Keratinocyte (primary cell): ENCODE data around the gene KRT31. TPM values are rescaled to one million over a fixed set of nuclear protein-coding genes. Genes with fewer than 3 reads are reported as not detected.

Experiments
- DNase-seq: peaks from one replicate; pipeline ENCODE4 v3.0.0-alpha.2; 2011; ENCODE audit warnings: low read depth, missing footprints, low spot score
- FAIRE-seq: peaks from 2 replicates; lab custom pipeline; 2011; peaks lifted over from hg19 to GRCh38; lab: Jason Lieb, UNC
- H2AFZ ChIP-seq: 2 replicates; pipeline ENCODE4 v1.6.0; 2012; ENCODE audit warnings: low read length, control low read depth, inconsistent platforms; ENCODE audit not compliant: control insufficient read depth
- H3K27ac ChIP-seq: 2 replicates; pipeline ENCODE4 v1.5.1; 2011; ENCODE audit warnings: low read length; ENCODE audit not compliant: control insufficient read depth, insufficient read depth
- H3K27me3 ChIP-seq: 3 replicates; pipeline ENCODE4 v1.6.0; 2011; ENCODE audit warnings: low read length; ENCODE audit not compliant: control insufficient read depth, insufficient read depth; ENCODE audit errors: extremely low read depth
- H3K36me3 ChIP-seq, 2 experiments: 2 replicates in 1 of 2; 3 replicates in 1 of 2; pipeline ENCODE4 v1.5.1; 2011; ENCODE audit warnings: low read length in 2 of 2, mild to moderate bottlenecking in 1 of 2; ENCODE audit not compliant: control insufficient read depth in 2 of 2, insufficient read depth in 2 of 2; ENCODE audit errors: extremely low read depth in 1 of 2
- H3K4me1 ChIP-seq: 3 replicates; pipeline ENCODE4 v1.5.1; 2011; ENCODE audit warnings: low read length; ENCODE audit not compliant: control insufficient read depth, insufficient read depth; ENCODE audit errors: extremely low read depth
- H3K4me2 ChIP-seq: 3 replicates; pipeline ENCODE4 v1.6.0; 2011; ENCODE audit warnings: low read depth, low read length; ENCODE audit not compliant: control insufficient read depth, insufficient read depth; ENCODE audit errors: extremely low read depth
- H3K4me3 ChIP-seq, 3 experiments: fragments of 200-600 bp in 1 of 3; sonication (generic) in 1 of 3; 2 replicates in 2 of 3; 3 replicates in 1 of 3; pipeline ENCODE4 v1.5.1; 2011 to 2016; ENCODE audit warnings: low read length in 3 of 3, mild to moderate bottlenecking in 3 of 3, control low read depth in 2 of 3, inconsistent platforms in 1 of 3, low read depth in 1 of 3, mixed read lengths in 1 of 3, mixed run types in 1 of 3, moderate library complexity in 1 of 3; ENCODE audit not compliant: control insufficient read depth in 2 of 3, insufficient read depth in 2 of 3; ENCODE audit errors: extremely low read depth in 1 of 3
- H3K79me2 ChIP-seq: 2 replicates; pipeline ENCODE4 v1.6.0; 2012; ENCODE audit warnings: low read length; ENCODE audit not compliant: control insufficient read depth, insufficient read depth
- H3K9ac ChIP-seq: 3 replicates; pipeline ENCODE4 v1.6.0; 2011; ENCODE audit warnings: low read length; ENCODE audit not compliant: control insufficient read depth, insufficient read depth; ENCODE audit errors: extremely low read depth
- H3K9me1 ChIP-seq: 3 replicates; pipeline ENCODE4 v1.6.0; 2011; ENCODE audit warnings: low read length; ENCODE audit not compliant: control insufficient read depth, insufficient read depth; ENCODE audit errors: extremely low read depth
- H3K9me3 ChIP-seq: 2 replicates; pipeline ENCODE4 v1.5.1; 2012; ENCODE audit warnings: low read depth, low read length; ENCODE audit not compliant: control insufficient read depth
- H4K20me1 ChIP-seq: 3 replicates; pipeline ENCODE4 v1.6.0; 2011; ENCODE audit warnings: low read length; ENCODE audit not compliant: control insufficient read depth, insufficient read depth; ENCODE audit errors: extremely low read depth
- EZH2 ChIP-seq: IDR thresholded peaks from one replicate; pipeline ENCODE4 v1.6.1; 2012; ENCODE audit warnings: inconsistent platforms, mild to moderate bottlenecking, low read length, moderate library complexity
- dilution Hi-C: fragments of 300-500 bp; cut with MboI; formaldehyde crosslinking; loops from one replicate; pipeline ENCODE4 v1.7.0; 2020; ENCODE audit warnings: low sequenced_read_pairs; ENCODE audit not compliant: extremely low pct_ligation_motif_present
- polyA plus RNA-seq, 5 experiments: library from polyadenylated mRNA; depleted of rRNA in 3 of 5; stranded (reverse) in 3 of 5; stranded (forward) in 1 of 5; unstranded in 1 of 5; fragments of >200 nt; gene quantifications; 1 replicate in 1 of 5; 2 replicates in 3 of 5; 3 replicates in 1 of 5; pipeline versions ENCODE4 v1.2.1 to v1.2.3, GENCODE V29; 2011 to 2012; ENCODE audit warnings: missing spikeins in 2 of 5, low read depth in 1 of 5, low replicate concordance in 1 of 5
- TF ChIP-seq, protein P1 (sequence below), 3 experiments: IDR thresholded peaks in 1 of 3; conservative IDR thresholded peaks in 1 of 3; optimal IDR thresholded peaks in 1 of 3; 2 replicates in 2 of 3; 3 replicates in 1 of 3; pipeline versions ENCODE3 to v1.5.1; 2011; ENCODE audit warnings: low read length in 3 of 3, mild to moderate bottlenecking in 3 of 3, moderate library complexity in 2 of 3, control low read depth in 1 of 3, inconsistent platforms in 1 of 3; ENCODE audit not compliant: insufficient read depth in 2 of 3; ENCODE audit errors: extremely low read depth in 1 of 3

The KRT31 gene
- polyA plus RNA-seq, 1 donor (not counting 4 experiments of a cell fraction or from before 2014, with no cell fraction given) = 24.9 TPM

GRCh38 chr17:41394254-41394996 lies 3.0 kb downstream of the KRT31 start:
- FAIRE-seq (peak; percentile 100), DNase-seq (peak; percentile 88)
- Histone ChIP-seq H3K9me3 (no peaks in the 10 kb centered on the region), H3K4me1 (peaks cover 60% of the 10 kb centered on the region), H3K79me2 (peaks cover 11% of the 10 kb centered on the region), H3K27ac (peak overlapping the region; percentile 95), H3K27me3 (no peaks in the 10 kb centered on the region), H3K4me2 (peak overlapping the region; percentile 73), H4K20me1 (no peaks in the 10 kb centered on the region), H3K9me1 (no peaks in the 10 kb centered on the region), H3K36me3 (peaks cover 0 to 1% of the 10 kb centered on the region in 2 experiments), H3K9ac (peak overlapping the region; percentile 67), H3K4me3 (peak overlapping the region; percentile 8 to 29 (median 29)), H2AFZ (no peak overlapping the region)
- dilution Hi-C loops = no loop called here
- TF ChIP-seq, protein P1, sequence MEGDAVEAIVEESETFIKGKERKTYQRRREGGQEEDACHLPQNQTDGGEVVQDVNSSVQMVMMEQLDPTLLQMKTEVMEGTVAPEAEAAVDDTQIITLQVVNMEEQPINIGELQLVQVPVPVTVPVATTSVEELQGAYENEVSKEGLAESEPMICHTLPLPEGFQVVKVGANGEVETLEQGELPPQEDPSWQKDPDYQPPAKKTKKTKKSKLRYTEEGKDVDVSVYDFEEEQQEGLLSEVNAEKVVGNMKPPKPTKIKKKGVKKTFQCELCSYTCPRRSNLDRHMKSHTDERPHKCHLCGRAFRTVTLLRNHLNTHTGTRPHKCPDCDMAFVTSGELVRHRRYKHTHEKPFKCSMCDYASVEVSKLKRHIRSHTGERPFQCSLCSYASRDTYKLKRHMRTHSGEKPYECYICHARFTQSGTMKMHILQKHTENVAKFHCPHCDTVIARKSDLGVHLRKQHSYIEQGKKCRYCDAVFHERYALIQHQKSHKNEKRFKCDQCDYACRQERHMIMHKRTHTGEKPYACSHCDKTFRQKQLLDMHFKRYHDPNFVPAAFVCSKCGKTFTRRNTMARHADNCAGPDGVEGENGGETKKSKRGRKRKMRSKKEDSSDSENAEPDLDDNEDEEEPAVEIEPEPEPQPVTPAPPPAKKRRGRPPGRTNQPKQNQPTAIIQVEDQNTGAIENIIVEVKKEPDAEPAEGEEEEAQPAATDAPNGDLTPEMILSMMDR (optimal IDR thresholded peaks at IDR 0.05 in 1 of 3, IDR thresholded peaks at IDR 0.05 in 1 of 3, conservative IDR thresholded peaks at IDR 0.05 in 1 of 3; ENCODE audit: extremely low read depth in 1 of 3, insufficient read depth in 2 of 3, low read length in 3 of 3) = no peak
- TF ChIP-seq EZH2 = no peak

DNA sequence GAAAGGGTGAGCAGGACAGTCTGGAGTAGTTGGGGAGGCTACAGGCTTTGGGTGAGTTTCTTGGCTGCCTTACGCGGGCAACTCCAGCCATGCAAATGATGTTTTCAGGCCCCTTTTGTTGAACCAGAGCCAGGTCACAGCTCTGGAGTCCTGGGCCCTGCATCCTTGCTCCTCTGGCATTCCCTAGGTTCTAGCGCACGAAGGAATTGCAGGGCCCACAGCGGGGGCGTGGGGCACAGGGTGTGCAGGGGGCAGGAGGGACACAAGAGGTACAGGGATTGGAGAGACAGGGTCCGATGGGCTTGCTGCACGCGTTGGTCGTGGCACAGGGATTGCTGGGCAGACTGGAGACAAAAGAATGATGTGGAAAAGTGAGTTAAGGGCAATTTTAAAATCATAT lies 3.6 kb downstream of the KRT31 start:
- Histone ChIP-seq H3K27me3 (no peaks in the 10 kb centered on the region), H3K9me1 (no peaks in the 10 kb centered on the region), H3K9ac (peak overlapping the region; percentile 67), H2AFZ (no peak overlapping the region), H3K4me2 (peak overlapping the region; percentile 73), H3K27ac (peak overlapping the region; percentile 95), H3K79me2 (peaks cover 11% of the 10 kb centered on the region), H3K4me1 (peaks cover 60% of the 10 kb centered on the region), H3K4me3 (peak overlapping the region in 1 of 3 experiments; percentile 29), H3K9me3 (no peaks in the 10 kb centered on the region), H3K36me3 (peaks cover 0 to 1% of the 10 kb centered on the region in 2 experiments), H4K20me1 (no peaks in the 10 kb centered on the region)
- no peak for DNase-seq
- dilution Hi-C loops = no loop called here
- peak; percentile 55 for FAIRE-seq
- no peak for TF ChIP-seq EZH2
- TF ChIP-seq, protein P1 (optimal IDR thresholded peaks at IDR 0.05 in 1 of 3, IDR thresholded peaks at IDR 0.05 in 1 of 3, conservative IDR thresholded peaks at IDR 0.05 in 1 of 3; ENCODE audit: extremely low read depth in 1 of 3, insufficient read depth in 2 of 3, low read length in 3 of 3) = no peak
